Caco-2 (cell line): Measurements from ENCODE around the gene TSHB. TPM values are rescaled to one million over a fixed set of nuclear protein-coding genes. Genes with fewer than 3 reads are reported as not detected.

ENCODE experiments used
- BruUV-seq: library from RNA; stranded (reverse); fragments of 400-500 nt; replicated peaks from 2 replicates; lab custom pipeline; 2021; lab: Mats Ljungman, UMichigan
- CTCF ChIA-PET: fragments of 300-600 bp; sonication (Branson Sonifier 250); formaldehyde crosslinking; loops from one replicate; lab custom pipeline; 2022; ENCODE audit warnings: antibody characterized with exemption; lab: Charles Lee
- POLR2A ChIA-PET: fragments of 300-600 bp; sonication (Branson Sonifier 250); formaldehyde crosslinking; loops from one replicate; lab custom pipeline; 2022; ENCODE audit warnings: antibody characterized with exemption; lab: Charles Lee
- DNase-seq, 2 experiments: peaks; one replicate each; pipeline versions ENCODE4 v3.0.0 to v3.0.0-alpha.2; 2020 to 2022
- H3K27me3 ChIP-seq: replicated peaks from 2 replicates; pipeline ENCODE4 v1.6.0; 2011; ENCODE audit warnings: low read length; ENCODE audit not compliant: control insufficient read depth, insufficient read depth
- H3K36me3 ChIP-seq: 2 replicates; pipeline ENCODE4 v1.5.1; 2011; ENCODE audit warnings: low read length; ENCODE audit not compliant: control insufficient read depth, insufficient read depth
- H3K4me1 ChIP-seq: fragments of 250-450 bp; sonication (Bioruptor Pico); 2 replicates; pipeline ENCODE4 v1.5.1; 2020; ENCODE audit warnings: mild to moderate bottlenecking
- H3K4me3 ChIP-seq: 2 replicates; pipeline ENCODE4 v1.5.1; 2011; ENCODE audit warnings: low read depth, mild to moderate bottlenecking, control low read depth, low read length
- H3K9me3 ChIP-seq: fragments of 250-450 bp; sonication (Bioruptor Pico); 2 replicates; pipeline ENCODE4 v1.5.1; 2020; ENCODE audit warnings: mild to moderate bottlenecking, moderate library complexity
- H3K27ac Mint-ChIP-seq: one replicate; pipeline ENCODE4 v1.8.0; 2022; ENCODE audit warnings: mixed read lengths; ENCODE audit not compliant: unreplicated experiment
- H3K27me3 Mint-ChIP-seq: one replicate; pipeline ENCODE4 v1.8.0; 2022; ENCODE audit warnings: mixed read lengths; ENCODE audit not compliant: insufficient read depth, unreplicated experiment
- H3K36me3 Mint-ChIP-seq: one replicate; pipeline ENCODE4 v1.8.0; 2022; ENCODE audit warnings: mild to moderate bottlenecking, mixed read lengths; ENCODE audit not compliant: insufficient read depth, unreplicated experiment
- H3K4me1 Mint-ChIP-seq: one replicate; pipeline ENCODE4 v1.8.0; 2022; ENCODE audit warnings: low read depth, mixed read lengths; ENCODE audit not compliant: unreplicated experiment
- H3K4me3 Mint-ChIP-seq: one replicate; pipeline ENCODE4 v1.8.0; 2022; ENCODE audit warnings: mild to moderate bottlenecking, moderate library complexity, mixed read lengths; ENCODE audit not compliant: unreplicated experiment
- H3K9me3 Mint-ChIP-seq: one replicate; pipeline ENCODE4 v1.8.0; 2022; ENCODE audit warnings: mixed read lengths; ENCODE audit not compliant: unreplicated experiment
- intact Hi-C: fragments of 100-400 bp; cut with micrococcal nuclease; formaldehyde crosslinking; loops from one replicate; pipeline ENCODE4 v1.10.0; 2022; ENCODE audit not compliant: unreplicated experiment
- total RNA-seq: library from RNA; stranded (reverse); gene quantifications from 2 replicates; pipeline ENCODE4 v1.2.3, GENCODE V29; 2022
- TF ChIP-seq, protein P1 (sequence below), 2 experiments: fragments of 200-600 bp in 1 of 2; IDR thresholded peaks; 1 replicate in 1 of 2; 2 replicates in 1 of 2; pipeline versions ENCODE4 v1.5.1 to v1.8.0; 2011 to 2022; ENCODE audit warnings: antibody characterized with exemption in 1 of 2, control low read depth in 1 of 2, inconsistent platforms in 1 of 2, low read depth in 1 of 2, low read length in 1 of 2, mild to moderate bottlenecking in 1 of 2, moderate library complexity in 1 of 2; ENCODE audit not compliant: insufficient read depth in 1 of 2, severe bottlenecking in 1 of 2, unreplicated experiment in 1 of 2

TSHB gene
- total RNA-seq, 1 experiment from 2014 or later, result not detected

- peak; percentile 58 to 59 for DNase-seq
- Histone ChIP-seq H3K36me3 (no peaks in the 10 kb centered on the region), H3K4me1 (peaks cover 16% of the 10 kb centered on the region), H3K27me3 (no peaks in the 10 kb centered on the region), H3K4me3 (no peak overlapping the region), H3K9me3 (no peaks in the 10 kb centered on the region)
- TF ChIP-seq, protein P1, sequence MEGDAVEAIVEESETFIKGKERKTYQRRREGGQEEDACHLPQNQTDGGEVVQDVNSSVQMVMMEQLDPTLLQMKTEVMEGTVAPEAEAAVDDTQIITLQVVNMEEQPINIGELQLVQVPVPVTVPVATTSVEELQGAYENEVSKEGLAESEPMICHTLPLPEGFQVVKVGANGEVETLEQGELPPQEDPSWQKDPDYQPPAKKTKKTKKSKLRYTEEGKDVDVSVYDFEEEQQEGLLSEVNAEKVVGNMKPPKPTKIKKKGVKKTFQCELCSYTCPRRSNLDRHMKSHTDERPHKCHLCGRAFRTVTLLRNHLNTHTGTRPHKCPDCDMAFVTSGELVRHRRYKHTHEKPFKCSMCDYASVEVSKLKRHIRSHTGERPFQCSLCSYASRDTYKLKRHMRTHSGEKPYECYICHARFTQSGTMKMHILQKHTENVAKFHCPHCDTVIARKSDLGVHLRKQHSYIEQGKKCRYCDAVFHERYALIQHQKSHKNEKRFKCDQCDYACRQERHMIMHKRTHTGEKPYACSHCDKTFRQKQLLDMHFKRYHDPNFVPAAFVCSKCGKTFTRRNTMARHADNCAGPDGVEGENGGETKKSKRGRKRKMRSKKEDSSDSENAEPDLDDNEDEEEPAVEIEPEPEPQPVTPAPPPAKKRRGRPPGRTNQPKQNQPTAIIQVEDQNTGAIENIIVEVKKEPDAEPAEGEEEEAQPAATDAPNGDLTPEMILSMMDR (IDR thresholded peaks at IDR 0.05; ENCODE audit: insufficient read depth in 1 of 2, low read depth in 1 of 2, low read length in 1 of 2, severe bottlenecking in 1 of 2, unreplicated experiment in 1 of 2), result peak; percentile 49 to 50
- Mint-ChIP-seq H3K9me3 (no peaks in the 10 kb centered on the region), H3K27ac (no peak overlapping the region), H3K4me3 (no peak overlapping the region), H3K36me3 (no peaks in the 10 kb centered on the region), H3K27me3 (no peaks in the 10 kb centered on the region), H3K4me1 (no peaks in the 10 kb centered on the region)
- BruUV-seq, result no TSS peak
- intact Hi-C loops, result loop anchor here (1.0 kb wide), 2 partner anchors 17 to 60 kb away; no protein-coding TSS in a partner anchor
- CTCF ChIA-PET, result interaction anchor here (0.6 to 0.9 kb wide), 5 partner anchors 10 to 332 kb away, joined by 3 to 8 read pairs (median 4); no protein-coding TSS in a partner anchor
- POLR2A ChIA-PET, result no interaction called here
These were observed 22.9 kb downstream of the TSHB start for GRCh38 chr1:115052454-115053083.

DNA sequence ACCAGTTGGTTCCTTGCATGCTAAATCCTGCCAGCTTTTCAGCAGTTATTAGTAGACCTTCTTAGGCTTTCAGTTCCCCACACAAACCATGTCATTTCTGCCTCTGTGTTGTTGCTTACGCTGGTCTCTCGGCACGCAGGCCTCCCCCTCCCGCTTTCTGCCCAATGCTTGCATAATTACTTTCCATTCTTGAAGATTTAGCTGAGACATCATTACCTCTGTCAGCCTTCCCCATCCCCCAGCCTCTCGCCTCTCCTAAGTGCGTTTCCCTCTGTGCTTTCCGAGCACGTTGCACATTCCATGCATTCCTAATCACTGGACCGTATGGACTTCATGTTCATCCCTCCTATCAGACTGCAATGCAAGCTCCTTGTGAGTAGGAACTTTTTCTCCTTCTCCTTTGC is 26.8 kb downstream of the TSHB start:
- H3K27ac Mint-ChIP-seq, result no peak overlapping the region
- no peaks in the 10 kb centered on the region for H3K9me3 ChIP-seq
- POLR2A ChIA-PET, result no interaction called here
- H3K4me1 ChIP-seq, result peaks cover 19% of the 10 kb centered on the region
- no peak overlapping the region for H3K4me3 ChIP-seq
- peak; percentile 38 to 63 for DNase-seq
- no peaks in the 10 kb centered on the region for H3K27me3 ChIP-seq
- CTCF ChIA-PET, result no interaction called here
- peaks cover 8% of the 10 kb centered on the region for H3K4me1 Mint-ChIP-seq
- no peaks in the 10 kb centered on the region for H3K36me3 Mint-ChIP-seq
- no peaks in the 10 kb centered on the region for H3K27me3 Mint-ChIP-seq
- no TSS peak for BruUV-seq
- no peaks in the 10 kb centered on the region for H3K9me3 Mint-ChIP-seq
- TF ChIP-seq, protein P1 (IDR thresholded peaks at IDR 0.05; ENCODE audit: insufficient read depth in 1 of 2, low read depth in 1 of 2, low read length in 1 of 2, severe bottlenecking in 1 of 2, unreplicated experiment in 1 of 2), result no peak
- no peaks in the 10 kb centered on the region for H3K36me3 ChIP-seq
- intact Hi-C loops, result no loop called here
- no peak overlapping the region for H3K4me3 Mint-ChIP-seq

- H3K9me3 Mint-ChIP-seq, result no peaks in the 10 kb centered on the region
- TF ChIP-seq, protein P1 (IDR thresholded peaks at IDR 0.05; ENCODE audit: insufficient read depth in 1 of 2, low read depth in 1 of 2, low read length in 1 of 2, severe bottlenecking in 1 of 2, unreplicated experiment in 1 of 2), result no peak
- ChIA-PET CTCF (interaction anchor here (0.8 kb wide), 1 partner anchor 16 kb away, joined by 3 read pairs; no protein-coding TSS in a partner anchor), POLR2A (no interaction called here)
- Histone ChIP-seq H3K36me3 (no peaks in the 10 kb centered on the region), H3K27me3 (no peaks in the 10 kb centered on the region), H3K9me3 (no peaks in the 10 kb centered on the region), H3K4me3 (no peak overlapping the region), H3K4me1 (peaks cover 24% of the 10 kb centered on the region)
- peaks cover 8% of the 10 kb centered on the region for H3K4me1 Mint-ChIP-seq
- no peak overlapping the region for H3K4me3 Mint-ChIP-seq
- H3K27me3 Mint-ChIP-seq, result no peaks in the 10 kb centered on the region
- BruUV-seq, result no TSS peak
- intact Hi-C loops, result no loop called here
- no peak for DNase-seq
- no peaks in the 10 kb centered on the region for H3K36me3 Mint-ChIP-seq
- H3K27ac Mint-ChIP-seq, result no peak overlapping the region
These were observed 28.1 kb downstream of the TSHB start for GRCh38 chr1:115057661-115058254.
